ENCODE measurements around the gene DUSP10. TPM values are rescaled to one million over a fixed set of nuclear protein-coding genes. Genes with fewer than 3 reads are reported as not detected.

DUSP10 gene
- total and polyA plus RNA-seq, 2 donors (not counting 1 experiment from before 2014, with no cell fraction given), result 22.8 to 37.7 TPM

DNA sequence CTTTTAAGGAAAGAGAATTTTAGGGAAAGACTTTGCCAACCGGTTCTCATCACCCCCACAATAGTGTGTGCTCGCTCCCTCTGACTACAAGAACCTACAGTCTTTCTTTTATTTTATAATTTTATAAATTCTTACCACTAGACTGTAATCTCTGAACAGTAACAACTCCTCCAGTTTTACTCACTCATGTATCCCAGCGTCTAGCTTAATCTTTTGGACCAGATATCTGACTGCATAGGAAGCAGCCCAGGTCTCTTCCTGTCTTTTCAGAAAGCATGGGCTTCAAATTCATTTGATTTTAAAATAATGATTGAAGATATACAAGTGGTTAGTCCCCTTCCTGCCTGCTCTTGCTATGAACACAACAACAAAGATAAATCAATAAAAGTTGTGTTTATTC lies 19.0 kb upstream of the DUSP10 start:
- Mint-ChIP-seq H3K4me3 (no peak overlapping the region), H3K27me3 (no peaks in the 10 kb centered on the region), H3K9me3 (ENCODE audit: insufficient read depth) (no peaks in the 10 kb centered on the region), H3K27ac (no peak overlapping the region), H3K4me1 (peaks cover 29% of the 10 kb centered on the region)
- H4K20me1 ChIP-seq (ENCODE audit: control insufficient read depth, insufficient read depth, low read length, poor library complexity, severe bottlenecking), result no peaks in the 10 kb centered on the region
- peaks cover 0 to 1% (median 0%) of the 10 kb centered on the region in 3 donors for H3K9me3 ChIP-seq (ENCODE audit: control extremely low read depth in 1 of 3, control insufficient read depth in 2 of 3, insufficient read depth in 1 of 3, low read length in 2 of 3)
- no peak overlapping the region for H2AFZ ChIP-seq (ENCODE audit: insufficient read depth, low read depth, low read length, poor library complexity, severe bottlenecking)
- CTCF ChIA-PET, result interaction anchor here (1.8 kb wide), 1 partner anchor 14 kb away, joined by 4 read pairs; no protein-coding TSS in a partner anchor
- no CpG with 5 or more reads among the region's 3 CpGs for WGBS (ENCODE audit: insufficient coverage)
- no peaks in the 10 kb centered on the region for H3K36me3 ChIP-seq (replicated peaks in 1 of 2; ENCODE audit: control extremely low read depth in 1 of 2, control insufficient read depth in 1 of 2, extremely low read depth in 1 of 2, insufficient read depth in 2 of 2, low read length in 1 of 2)
- no peak overlapping the region for H3K27ac ChIP-seq (ENCODE audit: low read length in 2 of 2)
- H3K9ac ChIP-seq (ENCODE audit: low read length), result no peak overlapping the region
- intact Hi-C loops (cut with micrococcal nuclease), result no loop called here
- H3K79me2 ChIP-seq (ENCODE audit: control insufficient read depth, insufficient read depth, low read length), result no peaks in the 10 kb centered on the region
- DNase-seq (no peak), ATAC-seq (ENCODE audit: low read depth) (no peak)
- TF ChIP-seq, protein P1, sequence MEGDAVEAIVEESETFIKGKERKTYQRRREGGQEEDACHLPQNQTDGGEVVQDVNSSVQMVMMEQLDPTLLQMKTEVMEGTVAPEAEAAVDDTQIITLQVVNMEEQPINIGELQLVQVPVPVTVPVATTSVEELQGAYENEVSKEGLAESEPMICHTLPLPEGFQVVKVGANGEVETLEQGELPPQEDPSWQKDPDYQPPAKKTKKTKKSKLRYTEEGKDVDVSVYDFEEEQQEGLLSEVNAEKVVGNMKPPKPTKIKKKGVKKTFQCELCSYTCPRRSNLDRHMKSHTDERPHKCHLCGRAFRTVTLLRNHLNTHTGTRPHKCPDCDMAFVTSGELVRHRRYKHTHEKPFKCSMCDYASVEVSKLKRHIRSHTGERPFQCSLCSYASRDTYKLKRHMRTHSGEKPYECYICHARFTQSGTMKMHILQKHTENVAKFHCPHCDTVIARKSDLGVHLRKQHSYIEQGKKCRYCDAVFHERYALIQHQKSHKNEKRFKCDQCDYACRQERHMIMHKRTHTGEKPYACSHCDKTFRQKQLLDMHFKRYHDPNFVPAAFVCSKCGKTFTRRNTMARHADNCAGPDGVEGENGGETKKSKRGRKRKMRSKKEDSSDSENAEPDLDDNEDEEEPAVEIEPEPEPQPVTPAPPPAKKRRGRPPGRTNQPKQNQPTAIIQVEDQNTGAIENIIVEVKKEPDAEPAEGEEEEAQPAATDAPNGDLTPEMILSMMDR (IDR thresholded peaks at IDR 0.05), result no peak
- no peak for TF ChIP-seq EZH2 (IDR thresholded peaks at IDR 0.05; ENCODE audit: borderline replicate concordance, insufficient read depth, low read depth, low read length, poor library complexity, severe bottlenecking)
- H3K4me2 ChIP-seq (replicated peaks; ENCODE audit: low read depth, low read length, poor library complexity, severe bottlenecking), result no peak overlapping the region
- POLR2A ChIA-PET, result interaction anchor here (0.7 kb wide), 1 partner anchor 53 kb away, joined by 3 read pairs; no protein-coding TSS in a partner anchor
- H3K27me3 ChIP-seq (replicated peaks in 1 of 4; ENCODE audit: control extremely low read depth in 1 of 4, control insufficient read depth in 3 of 4, insufficient read depth in 4 of 4, low read length in 3 of 4), result no peaks in the 10 kb centered on the region
- no peak overlapping the region for H3K4me3 ChIP-seq (ENCODE audit: control extremely low read depth in 1 of 5, extremely low read depth in 1 of 5, insufficient read depth in 1 of 5, low read depth in 2 of 5, low read length in 4 of 5)
- H3K4me1 ChIP-seq (ENCODE audit: control insufficient read depth in 2 of 2, insufficient read depth in 2 of 2, low read length in 2 of 2), result peaks cover 4 to 11% of the 10 kb centered on the region in 2 donors

- WGBS (ENCODE audit: insufficient coverage), result 91% methylated on average over 1 of the region's 3 CpGs
- POLR2A ChIA-PET, result no interaction called here
- Histone ChIP-seq H4K20me1 (ENCODE audit: control insufficient read depth, insufficient read depth, low read length, poor library complexity, severe bottlenecking) (no peaks in the 10 kb centered on the region), H3K4me3 (ENCODE audit: control extremely low read depth in 1 of 5, extremely low read depth in 1 of 5, insufficient read depth in 1 of 5, low read depth in 2 of 5, low read length in 4 of 5) (no peak overlapping the region), H3K79me2 (ENCODE audit: control insufficient read depth, insufficient read depth, low read length) (no peaks in the 10 kb centered on the region), H3K4me2 (replicated peaks; ENCODE audit: low read depth, low read length, poor library complexity, severe bottlenecking) (no peak overlapping the region), H3K36me3 (replicated peaks in 1 of 2; ENCODE audit: control extremely low read depth in 1 of 2, control insufficient read depth in 1 of 2, extremely low read depth in 1 of 2, insufficient read depth in 2 of 2, low read length in 1 of 2) (no peaks in the 10 kb centered on the region), H3K27ac (ENCODE audit: low read length in 2 of 2) (no peak overlapping the region), H3K9ac (ENCODE audit: low read length) (no peak overlapping the region), H2AFZ (ENCODE audit: insufficient read depth, low read depth, low read length, poor library complexity, severe bottlenecking) (no peak overlapping the region), H3K9me3 (ENCODE audit: control extremely low read depth in 1 of 3, control insufficient read depth in 2 of 3, insufficient read depth in 1 of 3, low read length in 2 of 3) (peaks cover 0 to 1% (median 0%) of the 10 kb centered on the region in 3 donors), H3K27me3 (replicated peaks in 1 of 4; ENCODE audit: control extremely low read depth in 1 of 4, control insufficient read depth in 3 of 4, insufficient read depth in 4 of 4, low read length in 3 of 4) (no peaks in the 10 kb centered on the region), H3K4me1 (ENCODE audit: control insufficient read depth in 2 of 2, insufficient read depth in 2 of 2, low read length in 2 of 2) (peaks cover 13 to 22% of the 10 kb centered on the region in 2 donors)
- ATAC-seq (ENCODE audit: low read depth) (no peak), DNase-seq (no peak)
- H3K27me3 Mint-ChIP-seq, result no peaks in the 10 kb centered on the region
- intact Hi-C loops (cut with micrococcal nuclease), result no loop called here
- CTCF ChIA-PET, result no interaction called here
- no peak for TF ChIP-seq EZH2 (IDR thresholded peaks at IDR 0.05; ENCODE audit: borderline replicate concordance, insufficient read depth, low read depth, low read length, poor library complexity, severe bottlenecking)
- TF ChIP-seq, protein P1 (IDR thresholded peaks at IDR 0.05), result no peak
- no peaks in the 10 kb centered on the region for H3K9me3 Mint-ChIP-seq (ENCODE audit: insufficient read depth)
- no peak overlapping the region for H3K4me3 Mint-ChIP-seq
- H3K27ac Mint-ChIP-seq, result no peak overlapping the region
- H3K4me1 Mint-ChIP-seq, result peaks cover 40% of the 10 kb centered on the region
Measured at GRCh38 chr1:221759436-221759835, 17.5 kb upstream of the DUSP10 start.

Measured in B cell (primary cell).